ENCODE results near the gene LCP2.

GRCh38 chr5:170262061-170263045 is 35.2 kb downstream of the LCP2 start:
- TF ChIP-seq MAX (IDR thresholded peaks at IDR 0.05; ENCODE audit: low read depth, low read length) (no peak), ETV6 (conservative IDR thresholded peaks at IDR 0.05 in 1 of 2, IDR thresholded peaks at IDR 0.05 in 1 of 2; ENCODE audit: borderline replicate concordance in 1 of 2, low read depth in 1 of 2) (no peak), TBL1XR1 (IDR thresholded peaks at IDR 0.05; ENCODE audit: low read depth, low read length) (no peak), NFYB (IDR thresholded peaks at IDR 0.05; ENCODE audit: insufficient read depth, low read depth, low read length) (no peak), EP300 (IDR thresholded peaks at IDR 0.05; ENCODE audit: borderline replicate concordance in 1 of 2, control insufficient read depth in 1 of 2, low read depth in 2 of 2, low read length in 2 of 2) (no peak)
- TF ChIP-seq, protein P1, sequence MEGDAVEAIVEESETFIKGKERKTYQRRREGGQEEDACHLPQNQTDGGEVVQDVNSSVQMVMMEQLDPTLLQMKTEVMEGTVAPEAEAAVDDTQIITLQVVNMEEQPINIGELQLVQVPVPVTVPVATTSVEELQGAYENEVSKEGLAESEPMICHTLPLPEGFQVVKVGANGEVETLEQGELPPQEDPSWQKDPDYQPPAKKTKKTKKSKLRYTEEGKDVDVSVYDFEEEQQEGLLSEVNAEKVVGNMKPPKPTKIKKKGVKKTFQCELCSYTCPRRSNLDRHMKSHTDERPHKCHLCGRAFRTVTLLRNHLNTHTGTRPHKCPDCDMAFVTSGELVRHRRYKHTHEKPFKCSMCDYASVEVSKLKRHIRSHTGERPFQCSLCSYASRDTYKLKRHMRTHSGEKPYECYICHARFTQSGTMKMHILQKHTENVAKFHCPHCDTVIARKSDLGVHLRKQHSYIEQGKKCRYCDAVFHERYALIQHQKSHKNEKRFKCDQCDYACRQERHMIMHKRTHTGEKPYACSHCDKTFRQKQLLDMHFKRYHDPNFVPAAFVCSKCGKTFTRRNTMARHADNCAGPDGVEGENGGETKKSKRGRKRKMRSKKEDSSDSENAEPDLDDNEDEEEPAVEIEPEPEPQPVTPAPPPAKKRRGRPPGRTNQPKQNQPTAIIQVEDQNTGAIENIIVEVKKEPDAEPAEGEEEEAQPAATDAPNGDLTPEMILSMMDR (IDR thresholded peaks at IDR 0.05 in 2 of 3, conservative IDR thresholded peaks at IDR 0.05 in 1 of 3; ENCODE audit: control insufficient read depth in 2 of 3, extremely low read depth in 1 of 3, insufficient read depth in 1 of 3, low read depth in 3 of 3, low read length in 3 of 3) = no peak
